HepG2 (cell line): ENCODE results near the gene WDR6. TPM values are rescaled to one million over a fixed set of nuclear protein-coding genes. Genes with fewer than 3 reads are reported as not detected.

ENCODE experiments used
- ARID5B ChIP-seq: IDR thresholded peaks from 2 replicates; pipeline ENCODE4 v1.4.0; 2020; ENCODE audit warnings: mild to moderate bottlenecking, missing genetic modification reagents
- CAMTA2 ChIP-seq: sonication (generic); formaldehyde crosslinking; IDR thresholded peaks from 2 replicates; pipeline ENCODE4 v1.4.0; 2020; ENCODE audit warnings: mild to moderate bottlenecking, missing genetic modification reagents, borderline replicate concordance
- GATAD2A ChIP-seq: IDR thresholded peaks from 2 replicates; pipeline ENCODE4 v1.6.1; 2016
- MED13 ChIP-seq: sonication (generic); formaldehyde crosslinking; IDR thresholded peaks from 2 replicates; pipeline ENCODE4 v1.5.0; 2020; ENCODE audit warnings: missing genetic modification reagents
- NCOA1 ChIP-seq: sonication (generic); formaldehyde crosslinking; IDR thresholded peaks from 2 replicates; pipeline ENCODE4 v1.9.0; 2021; ENCODE audit warnings: missing genetic modification reagents
- PLRG1 ChIP-seq: fragments of 450-650 bp; conservative IDR thresholded peaks from 2 replicates; pipeline ENCODE4 v1.6.1; 2016
- PPARG ChIP-seq: conservative IDR thresholded peaks from 2 replicates; pipeline ENCODE4 v1.6.1; 2016; ENCODE audit warnings: missing biosample characterization, missing genetic modification reagents
- TEAD2 ChIP-seq: sonication (generic); formaldehyde crosslinking; IDR thresholded peaks from 2 replicates; pipeline ENCODE4 v1.9.0; 2021; ENCODE audit warnings: missing genetic modification reagents
- THYN1 ChIP-seq: sonication (generic); formaldehyde crosslinking; IDR thresholded peaks from 2 replicates; pipeline ENCODE4 v1.8.1; 2023; ENCODE audit warnings: low read depth, mild to moderate bottlenecking, moderate library complexity, missing genetic modification reagents, borderline replicate concordance
- ZBTB3 ChIP-seq: sonication (generic); formaldehyde crosslinking; IDR thresholded peaks from 2 replicates; pipeline ENCODE4 v1.4.0; 2020; ENCODE audit warnings: low read depth, mild to moderate bottlenecking, moderate library complexity, missing genetic modification reagents, borderline replicate concordance
- ZNF441 ChIP-seq: sonication (generic); formaldehyde crosslinking; IDR thresholded peaks from 2 replicates; pipeline ENCODE4 v1.7.0; 2021; ENCODE audit warnings: missing genetic modification reagents, borderline replicate concordance
- ZNF574 ChIP-seq: sonication (generic); formaldehyde crosslinking; IDR thresholded peaks from 2 replicates; pipeline ENCODE4 v1.4.0; 2020; ENCODE audit warnings: missing genetic modification reagents
- polyA plus RNA-seq, 8 experiments: library from polyadenylated mRNA; depleted of rRNA in 3 of 8; stranded (reverse) in 7 of 8; unstranded in 1 of 8; fragments of >200 nt; fragmentation: Illumina TruSeq in 4 of 8; extraction: Trizol in 4 of 8; gene quantifications; 2 replicates each; pipeline versions ENCODE4 v1.2.1 to v1.2.3, GENCODE V29; 2011 to 2016; ENCODE audit warnings: low read depth in 4 of 8, missing spikeins in 1 of 8, mixed read lengths in 1 of 8; ENCODE audit not compliant: insufficient read depth in 1 of 8
- total RNA-seq, 5 experiments: library from RNA; depleted of rRNA; stranded (reverse); fragments of >200 nt; fragmentation: Illumina TruSeq; extraction: Trizol; gene quantifications; 2 replicates each; pipeline ENCODE4 v1.2.3, GENCODE V29; 2016; ENCODE audit warnings: low read depth in 1 of 5
- TF ChIP-seq, protein P1 (sequence below): sonication (generic); formaldehyde crosslinking; conservative IDR thresholded peaks from 2 replicates; pipeline ENCODE4 v1.4.0; 2020; ENCODE audit warnings: missing genetic modification reagents
- TF ChIP-seq, protein P2 (sequence below): sonication (generic); formaldehyde crosslinking; IDR thresholded peaks from 2 replicates; pipeline ENCODE4 v1.4.0; 2020; ENCODE audit warnings: missing genetic modification reagents

WDR6 gene
- total and polyA plus RNA-seq, 2 of the 13 experiments (the other 11 are each of a cell fraction or from before 2014, with no cell fraction given): 73.4 to 139 TPM

GRCh38 chr3:49021813-49022687, 14.9 kb downstream of the WDR6 start, which contains the start of gene NDUFAF3 (continued):
- TF ChIP-seq, protein P1, sequence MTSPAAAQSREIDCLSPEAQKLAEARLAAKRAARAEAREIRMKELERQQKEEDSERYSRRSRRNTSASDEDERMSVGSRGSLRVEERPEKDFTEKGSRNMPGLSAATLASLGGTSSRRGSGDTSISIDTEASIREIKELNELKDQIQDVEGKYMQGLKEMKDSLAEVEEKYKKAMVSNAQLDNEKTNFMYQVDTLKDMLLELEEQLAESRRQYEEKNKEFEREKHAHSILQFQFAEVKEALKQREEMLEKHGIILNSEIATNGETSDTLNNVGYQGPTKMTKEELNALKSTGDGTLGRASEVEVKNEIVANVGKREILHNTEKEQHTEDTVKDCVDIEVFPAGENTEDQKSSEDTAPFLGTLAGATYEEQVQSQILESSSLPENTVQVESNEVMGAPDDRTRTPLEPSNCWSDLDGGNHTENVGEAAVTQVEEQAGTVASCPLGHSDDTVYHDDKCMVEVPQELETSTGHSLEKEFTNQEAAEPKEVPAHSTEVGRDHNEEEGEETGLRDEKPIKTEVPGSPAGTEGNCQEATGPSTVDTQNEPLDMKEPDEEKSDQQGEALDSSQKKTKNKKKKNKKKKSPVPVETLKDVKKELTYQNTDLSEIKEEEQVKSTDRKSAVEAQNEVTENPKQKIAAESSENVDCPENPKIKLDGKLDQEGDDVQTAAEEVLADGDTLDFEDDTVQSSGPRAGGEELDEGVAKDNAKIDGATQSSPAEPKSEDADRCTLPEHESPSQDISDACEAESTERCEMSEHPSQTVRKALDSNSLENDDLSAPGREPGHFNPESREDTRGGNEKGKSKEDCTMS (CRISPR knock-in tag): no peak
- TF ChIP-seq ZBTB3 (CRISPR knock-in tag) (no peak), PLRG1 (no peak), ARID5B (CRISPR knock-in tag) (peak; percentile 55), MED13 (CRISPR knock-in tag) (peak; percentile 65; the same call in 1 of the 2 replicates), PPARG (0 out of 2 replicates have a peak, but pooled peaks have one; percentile 7), CAMTA2 (CRISPR knock-in tag) (peak; percentile 93; the same call in 1 of the 2 replicates), THYN1 (CRISPR knock-in tag) (no peak), GATAD2A (0 out of 2 replicates have a peak, but pooled peaks have one; percentile 30), NCOA1 (CRISPR knock-in tag) (no peak), ZNF574 (peak; percentile 100), TEAD2 (CRISPR knock-in tag) (no peak), ZNF441 (CRISPR knock-in tag) (no peak)
- TF ChIP-seq, protein P2, sequence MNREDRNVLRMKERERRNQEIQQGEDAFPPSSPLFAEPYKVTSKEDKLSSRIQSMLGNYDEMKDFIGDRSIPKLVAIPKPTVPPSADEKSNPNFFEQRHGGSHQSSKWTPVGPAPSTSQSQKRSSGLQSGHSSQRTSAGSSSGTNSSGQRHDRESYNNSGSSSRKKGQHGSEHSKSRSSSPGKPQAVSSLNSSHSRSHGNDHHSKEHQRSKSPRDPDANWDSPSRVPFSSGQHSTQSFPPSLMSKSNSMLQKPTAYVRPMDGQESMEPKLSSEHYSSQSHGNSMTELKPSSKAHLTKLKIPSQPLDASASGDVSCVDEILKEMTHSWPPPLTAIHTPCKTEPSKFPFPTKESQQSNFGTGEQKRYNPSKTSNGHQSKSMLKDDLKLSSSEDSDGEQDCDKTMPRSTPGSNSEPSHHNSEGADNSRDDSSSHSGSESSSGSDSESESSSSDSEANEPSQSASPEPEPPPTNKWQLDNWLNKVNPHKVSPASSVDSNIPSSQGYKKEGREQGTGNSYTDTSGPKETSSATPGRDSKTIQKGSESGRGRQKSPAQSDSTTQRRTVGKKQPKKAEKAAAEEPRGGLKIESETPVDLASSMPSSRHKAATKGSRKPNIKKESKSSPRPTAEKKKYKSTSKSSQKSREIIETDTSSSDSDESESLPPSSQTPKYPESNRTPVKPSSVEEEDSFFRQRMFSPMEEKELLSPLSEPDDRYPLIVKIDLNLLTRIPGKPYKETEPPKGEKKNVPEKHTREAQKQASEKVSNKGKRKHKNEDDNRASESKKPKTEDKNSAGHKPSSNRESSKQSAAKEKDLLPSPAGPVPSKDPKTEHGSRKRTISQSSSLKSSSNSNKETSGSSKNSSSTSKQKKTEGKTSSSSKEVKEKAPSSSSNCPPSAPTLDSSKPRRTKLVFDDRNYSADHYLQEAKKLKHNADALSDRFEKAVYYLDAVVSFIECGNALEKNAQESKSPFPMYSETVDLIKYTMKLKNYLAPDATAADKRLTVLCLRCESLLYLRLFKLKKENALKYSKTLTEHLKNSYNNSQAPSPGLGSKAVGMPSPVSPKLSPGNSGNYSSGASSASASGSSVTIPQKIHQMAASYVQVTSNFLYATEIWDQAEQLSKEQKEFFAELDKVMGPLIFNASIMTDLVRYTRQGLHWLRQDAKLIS (CRISPR knock-in tag): 0 out of 2 replicates have a peak, but pooled peaks have one; percentile 79
